ENCODE results near the gene PRKAR2B. TPM values are rescaled to one million over a fixed set of nuclear protein-coding genes. Genes with fewer than 3 reads are reported as not detected.

Gene PRKAR2B
- polyA plus RNA-seq, 3 donors = 2.5 to 5.6 (median 3.5) TPM

GRCh38 chr7:107077699-107078516, 33.4 kb downstream of the PRKAR2B start:
- Mint-ChIP-seq H3K27me3 (ENCODE audit: low read depth in 3 of 3) (peaks cover 0 to 2% (median 0%) of the 10 kb centered on the region in 3 donors), H3K9me3 (peaks cover 0 to 3% (median 0%) of the 10 kb centered on the region in 7 donors), H3K4me3 (no peak overlapping the region), H3K36me3 (peaks cover 8 to 9% of the 10 kb centered on the region in 2 donors), H3K27ac (peak overlapping the region in 2 of 7 donors; percentile 30 to 63), H3K4me1 (peaks cover 16% of the 10 kb centered on the region)
- peaks cover 6 to 12% of the 10 kb centered on the region in 2 donors for H3K4me1 ChIP-seq (ENCODE audit: control insufficient read depth in 1 of 2, insufficient read depth in 2 of 2, low read length in 2 of 2)
- no peak overlapping the region for H3K9ac ChIP-seq (ENCODE audit: insufficient read depth, low read length, poor library complexity, severe bottlenecking)
- H4K20me1 ChIP-seq (ENCODE audit: insufficient read depth, low read length) = no peaks in the 10 kb centered on the region
- no peak for DNase-seq
- H3K4me2 ChIP-seq (replicated peaks; ENCODE audit: extremely low read depth, low read length, poor library complexity, severe bottlenecking) = peak overlapping the region; percentile 58
- intact Hi-C loops (cut with micrococcal nuclease) = no loop called here
- H3K4me3 ChIP-seq (replicated peaks in 1 of 3; ENCODE audit: low read depth in 2 of 3, low read length in 3 of 3) = no peak overlapping the region
- H3K36me3 ChIP-seq (replicated peaks in 1 of 2; ENCODE audit: control insufficient read depth in 1 of 2, insufficient read depth in 2 of 2, low read length in 2 of 2) = no peaks in the 10 kb centered on the region
- TF ChIP-seq CTCF (IDR thresholded peaks at IDR 0.05) = no peak
- no peaks in the 10 kb centered on the region for H3K27me3 ChIP-seq (ENCODE audit: control insufficient read depth in 2 of 2, insufficient read depth in 2 of 2, low read length in 2 of 2)
- H2AFZ ChIP-seq (ENCODE audit: insufficient read depth, low read depth, low read length, poor library complexity, severe bottlenecking) = no peak overlapping the region
- H3K9me3 ChIP-seq (replicated peaks in 1 of 2; ENCODE audit: control insufficient read depth in 1 of 2, insufficient read depth in 1 of 2, low read length in 2 of 2) = no peaks in the 10 kb centered on the region
- no peaks in the 10 kb centered on the region for H3K79me2 ChIP-seq (ENCODE audit: insufficient read depth, low read length)
- WGBS (ENCODE audit: insufficient coverage) = 95% methylated on average over 4 of the region's 10 CpGs
- H3K27ac ChIP-seq (ENCODE audit: low read depth in 1 of 2, low read length in 2 of 2) = peak overlapping the region in 1 of 2 donors; percentile 45

GRCh38 chr7:107078517-107078966, 34.0 kb downstream of the PRKAR2B start:
- H3K36me3 ChIP-seq (replicated peaks in 1 of 2; ENCODE audit: control insufficient read depth in 1 of 2, insufficient read depth in 2 of 2, low read length in 2 of 2) = no peaks in the 10 kb centered on the region
- intact Hi-C loops (cut with micrococcal nuclease) = no loop called here
- no peak overlapping the region for H3K9ac ChIP-seq (ENCODE audit: insufficient read depth, low read length, poor library complexity, severe bottlenecking)

More at GRCh38 chr7:107078517-107078966, 34.0 kb downstream of the PRKAR2B start:
- peak overlapping the region in 3 of 7 donors; percentile 14 to 63 (median 26) for H3K27ac Mint-ChIP-seq
- TF ChIP-seq CTCF (IDR thresholded peaks at IDR 0.05) = no peak
- no peak overlapping the region for H3K4me3 Mint-ChIP-seq
- H3K4me1 Mint-ChIP-seq = peaks cover 16% of the 10 kb centered on the region
- no CpG with 5 or more reads among the region's 2 CpGs for WGBS (ENCODE audit: insufficient coverage)
- Histone ChIP-seq H3K27ac (ENCODE audit: low read depth in 1 of 2, low read length in 2 of 2) (no peak overlapping the region), H3K4me2 (replicated peaks; ENCODE audit: extremely low read depth, low read length, poor library complexity, severe bottlenecking) (no peak overlapping the region), H3K4me3 (replicated peaks in 1 of 3; ENCODE audit: low read depth in 2 of 3, low read length in 3 of 3) (no peak overlapping the region), H4K20me1 (ENCODE audit: insufficient read depth, low read length) (no peaks in the 10 kb centered on the region), H3K79me2 (ENCODE audit: insufficient read depth, low read length) (no peaks in the 10 kb centered on the region), H3K4me1 (ENCODE audit: control insufficient read depth in 1 of 2, insufficient read depth in 2 of 2, low read length in 2 of 2) (peaks cover 6 to 12% of the 10 kb centered on the region in 2 donors), H3K9me3 (replicated peaks in 1 of 2; ENCODE audit: control insufficient read depth in 1 of 2, insufficient read depth in 1 of 2, low read length in 2 of 2) (no peaks in the 10 kb centered on the region), H3K27me3 (ENCODE audit: control insufficient read depth in 2 of 2, insufficient read depth in 2 of 2, low read length in 2 of 2) (no peaks in the 10 kb centered on the region), H2AFZ (ENCODE audit: insufficient read depth, low read depth, low read length, poor library complexity, severe bottlenecking) (no peak overlapping the region)
- peaks cover 0 to 2% (median 0%) of the 10 kb centered on the region in 3 donors for H3K27me3 Mint-ChIP-seq (ENCODE audit: low read depth in 3 of 3)
- H3K9me3 Mint-ChIP-seq = peaks cover 0 to 3% (median 0%) of the 10 kb centered on the region in 7 donors
- no peak for DNase-seq
- peaks cover 8 to 9% of the 10 kb centered on the region in 2 donors for H3K36me3 Mint-ChIP-seq

Measured in CD14-positive monocyte (primary cell).